ENCODE measurements around the gene SMIM7.

Gene SMIM7

DNA sequence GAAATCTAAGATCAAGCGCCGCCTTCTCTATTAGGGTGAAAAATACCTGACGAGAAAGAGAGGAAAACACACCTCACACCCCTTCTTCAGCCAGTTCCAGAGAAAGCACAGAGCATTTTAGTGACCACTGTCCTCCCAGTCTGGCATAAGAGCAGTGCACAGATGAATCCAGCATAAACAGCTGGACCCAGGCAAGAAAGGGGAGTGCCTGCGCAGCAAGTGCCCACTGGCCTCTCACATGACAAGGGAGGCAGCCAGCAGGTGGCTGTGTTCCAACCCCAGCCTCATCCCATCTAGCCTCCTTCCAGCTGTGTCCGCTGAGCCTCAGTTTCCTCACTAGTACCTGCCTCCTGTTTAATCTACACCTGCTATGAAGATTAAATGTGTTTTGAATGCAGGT, 39.9 kb downstream of the SMIM7 start:
- DNase-seq, result no peak

DNA sequence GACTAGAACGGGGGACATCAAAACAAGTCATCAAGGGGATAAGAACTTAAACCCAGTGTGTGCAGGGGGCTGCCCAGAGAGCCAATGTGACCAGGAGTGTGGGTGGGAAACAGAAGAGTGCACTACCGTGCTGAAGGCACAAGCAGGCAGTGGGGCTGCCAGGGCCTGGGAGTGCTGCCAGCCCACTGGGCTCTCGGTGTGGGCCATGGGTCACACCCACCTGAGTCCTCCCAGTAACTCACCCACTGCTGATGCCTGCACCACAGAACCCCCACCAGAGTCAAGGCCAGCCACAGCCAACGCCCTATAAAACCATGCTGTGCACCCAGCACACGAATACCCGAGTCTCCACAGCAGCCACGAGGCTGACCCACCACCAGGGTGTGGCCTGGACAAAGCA, 40.5 kb downstream of the SMIM7 start:
- no peak for DNase-seq

DNA sequence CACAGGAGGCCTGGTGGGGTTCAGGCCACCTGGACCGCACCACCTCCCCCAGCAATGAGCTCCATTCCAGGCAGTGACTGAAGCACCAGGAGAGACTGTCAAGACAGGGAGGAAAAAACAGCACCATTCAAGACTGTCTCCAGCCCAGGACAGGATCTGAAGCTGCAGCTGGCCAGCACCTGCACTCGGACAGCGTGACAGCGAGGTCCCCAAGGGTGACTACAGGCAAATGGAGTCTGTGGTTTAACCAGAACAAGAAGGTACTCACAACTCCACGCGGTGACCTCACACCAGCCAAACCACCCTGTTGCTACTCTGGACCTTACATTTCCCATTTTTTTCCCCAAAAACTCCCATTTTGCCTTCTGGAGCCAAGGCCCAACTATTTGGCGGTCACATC, 41.7 kb downstream of the SMIM7 start:
- no peak for DNase-seq

DNA sequence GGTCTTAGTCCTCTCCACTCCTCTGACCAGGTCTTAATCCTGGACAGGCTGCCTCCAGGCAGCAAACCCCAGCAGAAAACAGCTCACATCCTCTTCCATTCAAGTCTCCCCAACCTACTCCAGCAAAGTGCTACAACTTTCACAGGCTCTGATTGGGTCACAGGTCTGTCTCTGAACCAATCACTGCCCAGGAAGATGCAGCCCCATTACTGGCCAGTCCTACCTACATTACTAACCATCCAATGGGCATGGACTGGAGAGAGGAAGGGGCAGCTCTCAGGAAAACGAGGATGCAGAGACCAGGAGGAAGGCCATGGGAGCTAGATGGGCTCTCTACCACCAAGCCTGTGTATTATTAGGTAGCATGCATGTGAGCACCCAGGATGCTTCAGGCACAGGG, 44.1 kb downstream of the SMIM7 start:
- no peak for DNase-seq

DNA sequence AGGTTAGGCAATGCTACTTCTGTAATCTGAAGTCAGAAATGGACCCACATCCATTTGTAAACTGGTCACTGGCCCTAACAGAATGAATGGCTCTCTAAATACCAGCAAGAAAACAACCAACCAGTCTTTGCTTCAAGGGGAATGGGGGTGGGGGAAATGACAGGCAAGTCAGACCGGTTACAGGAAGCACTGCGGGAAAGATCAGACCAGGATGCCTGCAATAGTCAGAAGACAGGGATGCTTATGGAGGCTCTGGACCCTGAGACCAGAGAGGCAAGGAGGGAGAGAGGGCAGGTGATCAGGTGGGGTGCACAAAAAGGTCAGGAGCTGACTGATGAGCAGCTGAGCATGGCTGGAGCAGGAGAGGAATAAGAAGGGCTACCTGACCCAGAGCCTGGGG, 45.0 kb downstream of the SMIM7 start:
- DNase-seq, result no peak

DNA sequence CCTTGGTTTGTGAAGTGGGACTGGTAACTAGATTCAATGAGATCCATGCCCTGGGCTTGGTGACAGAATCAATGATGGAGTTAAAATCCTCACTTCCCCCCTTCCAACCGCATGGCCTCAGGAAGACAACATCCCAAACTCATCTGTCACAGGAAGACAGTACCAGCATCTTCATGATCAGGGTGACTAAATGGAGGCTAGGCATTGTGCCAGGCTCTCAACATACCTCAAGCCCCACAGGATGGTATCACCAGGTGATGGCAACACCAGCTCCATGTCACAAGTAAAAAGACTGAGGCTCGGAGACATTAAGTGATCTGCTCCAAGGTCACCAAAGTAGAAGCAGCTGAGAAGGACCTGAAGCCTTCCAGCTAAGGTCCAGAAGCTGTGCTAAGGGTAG, 46.1 kb downstream of the SMIM7 start:
- no peak for DNase-seq

DNA sequence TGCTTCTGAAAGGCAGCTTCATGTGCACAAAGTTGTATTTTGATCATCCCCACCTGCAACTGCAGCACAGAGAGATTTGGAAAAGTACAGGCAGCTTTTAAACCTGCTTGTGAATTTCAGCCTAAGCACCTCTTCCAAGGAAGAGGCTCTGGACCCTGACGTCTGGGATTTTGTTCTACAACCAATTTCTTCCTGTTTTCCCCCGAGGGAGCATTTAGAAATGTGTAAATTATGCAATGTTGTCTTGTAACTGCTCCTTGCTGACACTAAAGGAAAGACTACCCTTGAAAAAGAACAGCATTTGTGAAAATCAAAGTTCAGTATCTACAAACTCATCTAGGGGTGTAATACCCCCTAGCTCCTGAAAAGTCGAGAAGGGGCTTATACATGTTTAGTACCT, 47.3 kb downstream of the SMIM7 start:
- DNase-seq, result no peak

DNA sequence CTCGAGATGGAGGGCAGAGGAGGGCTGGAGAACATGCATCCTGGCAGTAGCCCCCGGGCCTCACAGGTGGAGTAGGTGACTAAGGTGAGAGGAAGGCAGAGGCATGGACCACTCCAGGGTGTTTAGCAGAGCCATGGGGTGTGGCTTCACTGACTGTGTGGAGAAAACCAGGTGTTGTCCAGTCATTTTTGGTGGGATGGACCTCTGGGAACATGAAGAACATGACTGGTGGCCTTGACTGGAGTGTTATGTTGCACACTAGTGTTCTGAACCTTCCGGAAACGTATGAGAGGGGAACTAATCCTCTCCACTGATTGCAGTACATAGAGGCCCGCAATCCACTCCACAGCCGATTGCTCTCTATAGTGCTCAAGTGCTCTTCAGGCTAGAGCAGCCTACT, 48.8 kb downstream of the SMIM7 start:
- DNase-seq, result no peak

DNA sequence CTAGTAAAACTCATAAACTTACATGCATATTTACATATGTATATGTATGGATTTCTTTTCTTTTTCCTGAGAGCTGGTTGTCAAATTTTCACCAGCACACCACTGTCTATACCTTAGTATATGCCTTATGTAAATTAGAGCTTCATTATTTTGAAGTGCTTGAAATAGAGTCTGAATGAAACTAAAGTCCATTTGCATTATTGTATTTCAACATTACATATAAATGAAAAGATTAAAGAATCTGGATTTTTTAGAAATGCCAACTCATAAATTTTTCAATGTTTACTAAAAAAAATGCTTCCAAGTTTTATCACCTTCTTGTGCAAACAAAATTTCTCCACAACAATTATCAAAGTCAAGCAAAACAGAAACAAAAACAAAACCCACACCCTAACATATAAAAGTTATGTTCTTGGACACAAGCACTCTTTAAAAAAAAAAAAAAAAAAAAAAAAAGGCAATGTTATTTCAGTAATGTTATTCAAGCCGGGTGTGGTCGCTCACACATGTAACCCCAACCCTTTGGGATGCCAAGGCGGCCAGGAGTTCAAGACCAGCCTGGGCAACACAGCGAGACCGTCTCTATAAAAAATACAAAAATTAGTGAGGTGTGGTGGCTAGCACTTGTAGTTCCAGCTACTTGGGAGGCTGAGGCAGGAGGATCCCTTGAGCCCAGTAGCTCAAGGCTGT, 50.3 kb downstream of the SMIM7 start:
- DNase-seq, result no peak

DNA sequence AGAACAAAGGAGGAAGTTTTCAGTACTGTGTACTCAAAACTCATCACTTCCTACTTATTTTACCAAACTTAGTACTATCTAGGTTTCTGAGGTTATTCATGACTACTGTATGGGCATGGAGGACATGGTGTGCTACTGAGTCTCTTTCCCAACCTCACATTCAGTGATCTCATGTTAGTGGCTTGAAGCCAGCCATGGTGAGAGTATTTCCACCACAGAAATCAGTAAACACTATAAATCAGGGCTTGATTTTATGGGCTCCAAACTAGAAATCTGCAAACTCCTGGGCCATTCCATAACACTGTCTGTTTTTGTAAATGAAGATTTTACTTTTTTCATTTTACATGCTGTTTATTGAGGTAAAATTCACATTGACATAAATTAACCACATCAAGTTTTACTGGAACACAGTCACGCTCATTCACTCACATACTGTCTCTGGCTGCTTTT, 51.6 kb downstream of the SMIM7 start:
- peak; percentile 28 for DNase-seq

DNA sequence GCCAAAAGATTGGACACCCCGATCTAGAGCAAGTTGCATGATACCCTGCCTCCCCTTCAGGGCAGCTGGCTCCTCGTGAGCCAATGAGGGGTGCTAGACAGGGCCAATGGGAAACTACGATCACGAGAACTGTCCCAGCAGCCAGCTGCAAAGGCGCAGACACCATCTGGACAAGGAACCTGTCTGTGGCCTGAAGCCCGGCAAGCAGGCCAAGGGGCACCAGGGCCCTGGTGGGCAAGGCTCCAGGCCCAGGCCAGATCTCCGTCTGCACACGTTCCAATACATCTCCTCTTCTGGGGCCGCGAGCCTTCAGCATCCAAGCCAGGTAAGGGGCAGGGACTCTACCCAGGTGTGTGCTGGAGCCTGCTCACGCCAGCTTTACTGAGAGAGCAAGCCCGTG, 52.1 kb downstream of the SMIM7 start:
- DNase-seq, result no peak

DNA sequence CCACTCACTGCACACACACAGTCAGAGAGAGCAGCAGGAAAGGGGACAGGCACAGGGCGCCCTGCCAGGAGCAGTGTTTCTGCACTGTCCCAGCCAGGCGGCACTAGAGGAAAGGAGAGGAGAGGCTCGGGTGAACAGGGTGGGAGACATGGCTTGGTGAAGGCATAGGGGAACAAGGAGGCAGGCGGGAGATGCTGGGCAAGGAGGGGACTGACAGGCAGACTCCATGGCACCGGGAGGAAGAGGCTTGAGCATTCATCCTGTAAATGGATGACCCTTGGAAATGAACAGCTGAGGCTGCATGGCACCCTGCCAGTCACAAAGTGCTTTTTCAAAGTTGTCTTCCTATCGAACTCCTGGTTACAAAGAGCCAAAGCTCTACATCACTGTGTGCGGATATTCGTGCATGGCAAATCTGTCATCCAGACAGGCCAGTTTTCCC, 54.4 kb downstream of the SMIM7 start:
- no peak for DNase-seq

DNA sequence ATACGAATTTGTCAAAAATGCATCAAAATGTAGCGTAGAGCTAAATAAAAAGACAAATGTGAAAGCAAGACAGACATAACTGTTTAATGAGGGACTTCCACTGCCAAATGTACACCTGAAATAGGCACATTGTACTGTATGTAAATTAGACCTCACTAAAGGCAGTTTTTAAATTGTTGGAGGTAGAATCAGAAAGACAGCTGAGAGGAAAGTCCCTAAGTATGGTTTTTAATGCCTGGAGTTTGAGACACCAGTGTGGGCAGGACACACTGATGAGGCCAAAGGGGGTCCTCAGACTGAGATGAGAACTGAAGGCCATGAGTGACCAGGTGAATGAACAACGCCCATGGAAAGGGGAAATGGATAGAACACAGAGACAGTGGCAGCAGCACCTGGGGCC, 54.8 kb downstream of the SMIM7 start:
- DNase-seq, result no peak

DNA sequence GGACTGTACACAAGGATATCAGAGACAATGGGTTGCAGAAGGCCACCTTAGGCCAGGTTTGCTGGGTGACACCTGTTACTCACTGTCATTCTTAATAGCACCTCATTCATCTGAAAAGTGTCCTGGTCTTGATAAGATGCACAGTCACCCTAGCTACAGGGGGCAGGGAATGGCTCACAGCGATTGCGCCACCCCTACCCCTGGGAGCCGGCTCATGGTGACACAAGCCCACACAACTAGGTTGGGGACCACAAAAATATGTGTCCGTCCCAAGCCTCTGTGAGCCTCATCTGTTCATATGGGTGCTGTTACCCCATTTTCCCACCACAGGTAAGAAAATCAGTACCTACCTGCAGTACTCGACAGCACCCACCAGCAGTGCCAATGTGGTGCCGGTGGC, 55.3 kb downstream of the SMIM7 start:
- DNase-seq, result no peak

DNA sequence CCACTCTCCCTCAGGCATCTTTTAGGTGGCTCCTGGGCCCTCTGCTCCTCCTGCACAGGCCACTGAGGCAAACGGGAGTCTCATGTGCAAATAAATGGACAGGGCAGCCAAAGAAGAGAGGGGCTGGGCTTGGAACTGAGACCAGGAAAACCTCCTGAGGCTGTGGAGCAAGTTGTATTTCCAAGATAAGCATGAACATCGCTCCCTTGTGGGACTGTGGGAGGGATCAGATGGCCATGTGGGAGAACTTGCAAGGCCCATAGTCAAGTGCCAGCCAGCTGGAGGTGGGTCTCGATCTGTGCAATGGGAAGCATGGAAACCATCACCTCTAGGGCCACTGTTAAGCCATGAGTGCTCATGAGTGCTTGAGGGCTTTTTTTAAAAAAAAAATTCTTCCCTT, 56.9 kb downstream of the SMIM7 start:
- DNase-seq, result no peak

DNA sequence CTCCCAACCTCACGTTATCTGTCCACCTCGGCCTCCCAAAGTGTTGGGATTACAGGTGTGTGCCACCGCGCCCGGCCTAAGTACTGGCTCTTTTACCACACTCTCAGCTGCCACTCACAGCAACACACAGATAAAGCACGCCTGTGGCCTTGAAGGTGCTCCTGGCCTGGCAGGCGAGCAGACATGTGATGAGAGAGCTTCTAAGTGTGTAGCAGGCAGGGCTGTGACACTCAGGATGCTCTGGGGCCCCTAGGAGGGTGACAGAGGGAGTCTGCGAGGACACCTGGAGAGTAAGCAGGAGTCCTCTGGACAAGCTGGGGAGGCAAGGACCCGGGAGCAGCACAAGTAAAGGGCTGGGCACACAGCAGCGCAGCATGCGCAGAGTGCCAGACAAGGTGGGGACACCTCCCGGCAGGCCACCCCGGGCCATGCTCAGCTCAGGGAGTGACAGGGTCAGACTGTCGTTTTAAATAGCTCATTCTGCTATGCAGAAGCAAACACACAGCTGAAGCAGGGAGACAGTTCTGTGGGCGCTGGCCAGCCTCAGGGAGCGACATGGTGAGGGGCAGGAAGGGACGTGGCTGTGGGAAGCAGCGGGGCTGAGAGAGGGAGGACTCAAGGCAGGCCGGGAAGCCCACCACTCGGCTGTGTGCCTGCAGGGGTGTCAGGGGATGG, 58.4 kb downstream of the SMIM7 start:
- DNase-seq, result no peak

DNA sequence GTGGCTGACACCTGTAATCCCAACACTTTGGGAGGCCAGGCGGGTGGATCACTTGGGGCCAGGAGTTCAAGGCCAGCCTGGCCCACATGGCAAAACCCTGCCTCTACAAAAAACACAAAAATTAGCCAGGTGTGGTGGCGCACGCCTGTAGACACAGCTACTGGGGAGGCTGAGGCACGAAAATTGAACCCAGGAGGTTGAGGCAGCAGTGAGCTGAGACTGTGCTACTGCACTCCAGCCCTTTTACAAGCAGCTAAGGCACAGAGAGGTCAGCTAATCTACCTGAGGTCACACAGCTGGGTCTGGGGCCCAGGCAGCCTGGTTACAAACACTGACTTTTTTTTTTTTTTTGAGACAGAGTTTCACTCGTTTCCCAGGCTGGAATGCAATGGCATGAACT, 59.1 kb downstream of the SMIM7 start:
- no peak for DNase-seq

DNA sequence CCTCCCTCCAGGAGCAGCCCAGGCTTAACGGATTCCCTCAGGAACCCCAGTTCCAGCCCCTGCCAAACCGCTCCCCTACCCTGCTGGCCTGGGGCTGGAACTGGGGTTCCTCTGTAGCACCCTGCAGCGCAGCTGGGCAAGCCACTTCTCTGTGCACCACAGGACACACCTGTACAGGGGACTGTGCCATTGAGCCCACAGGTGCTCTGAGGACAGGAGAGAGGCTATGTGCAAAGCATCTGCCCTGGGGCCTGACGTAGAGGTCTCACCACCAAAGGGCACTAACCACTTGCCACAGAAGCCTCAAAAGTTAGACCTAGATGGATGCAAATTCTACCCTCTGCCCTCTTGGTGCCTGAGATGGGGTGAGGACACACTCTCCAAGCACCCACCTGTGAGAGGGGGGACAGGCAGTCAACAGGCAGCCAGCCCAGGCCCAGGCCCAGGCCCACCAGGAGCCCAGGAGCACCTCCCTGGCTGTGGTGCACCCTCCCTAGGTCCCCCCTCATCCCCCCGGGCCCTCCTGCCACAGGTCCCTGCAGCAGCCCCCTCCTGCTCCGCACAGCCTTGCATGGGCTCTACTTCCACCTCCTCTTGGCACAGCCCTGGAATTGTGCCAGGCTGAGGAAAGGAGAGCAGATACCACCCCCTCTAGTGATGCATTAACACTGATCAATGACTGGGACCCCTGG, 60.1 kb downstream of the SMIM7 start:
- no peak for DNase-seq

DNA sequence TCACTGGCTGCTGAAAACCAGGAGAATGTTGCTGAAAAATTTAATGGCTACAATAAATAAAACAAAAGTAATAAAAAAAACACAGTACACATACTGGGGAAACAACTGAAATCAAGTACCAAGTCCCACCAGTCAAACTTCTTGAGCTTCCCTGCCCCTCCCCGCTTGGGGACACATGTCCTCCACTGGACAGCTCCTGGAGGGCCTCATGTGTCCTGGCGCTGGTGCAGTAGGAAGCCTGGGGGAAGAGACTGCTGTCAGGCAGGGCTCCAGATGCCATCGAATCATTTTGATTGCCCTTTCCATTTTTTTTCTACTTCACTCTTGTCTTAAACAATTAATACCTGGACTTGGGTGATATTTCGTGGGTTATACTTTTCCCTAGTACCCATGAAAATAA, 61.1 kb downstream of the SMIM7 start:
- no peak for DNase-seq

DNA sequence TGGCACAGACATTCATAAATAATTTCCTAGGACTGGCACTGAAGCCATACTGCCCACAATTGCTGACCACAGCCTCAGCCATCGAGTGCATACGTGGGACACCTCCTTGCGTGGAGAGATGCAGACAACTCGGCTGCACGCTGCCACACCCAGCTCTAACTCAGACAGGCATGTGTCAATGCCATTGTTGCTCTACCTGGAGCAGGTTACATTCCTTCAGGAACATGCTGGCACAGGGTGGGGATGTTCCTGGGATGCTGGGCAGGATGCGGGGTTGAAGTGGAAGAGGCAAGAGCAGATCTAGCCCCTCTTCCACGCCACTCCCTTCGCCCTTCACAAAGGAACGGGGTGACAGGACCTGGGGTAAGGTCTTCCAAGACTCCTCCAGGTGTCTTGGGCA, 63.5 kb downstream of the SMIM7 start:
- DNase-seq, result no peak
